BJ (cell line): Measurements from ENCODE around the gene KLHL6. TPM values are rescaled to one million over a fixed set of nuclear protein-coding genes. Genes with fewer than 3 reads are reported as not detected.

Source experiments
- CTCF ChIA-PET: fragments of 350-600 bp; formaldehyde crosslinking; extraction: SDS; loops from one replicate; lab custom pipeline; 2021; ENCODE audit warnings: antibody characterized with exemption, inconsistent platforms; lab: Yijun Ruan, JAX
- POLR2A ChIA-PET: fragments of 300-600 bp; sonication (Branson Sonifier 250); formaldehyde crosslinking; extraction: SDS; loops from one replicate; lab custom pipeline; 2021; ENCODE audit warnings: antibody characterized with exemption; lab: Charles Lee
- DNase-seq: peaks from one replicate; pipeline ENCODE4 v3.0.0-alpha.2; 2011; ENCODE audit warnings: low read depth
- H3K27me3 ChIP-seq: 2 replicates; pipeline ENCODE4 v1.6.0; 2011; ENCODE audit warnings: low read length; ENCODE audit not compliant: control insufficient read depth, insufficient read depth
- H3K36me3 ChIP-seq: 2 replicates; pipeline ENCODE4 v1.5.1; 2011; ENCODE audit warnings: low read length; ENCODE audit not compliant: control insufficient read depth, insufficient read depth
- H3K4me3 ChIP-seq: 2 replicates; pipeline ENCODE4 v1.5.1; 2011; ENCODE audit warnings: low read depth, mild to moderate bottlenecking, control low read depth, low read length
- CTCF ChIP-seq: IDR thresholded peaks from 2 replicates; pipeline ENCODE4 v1.5.1; 2011; ENCODE audit warnings: low read depth, mild to moderate bottlenecking, control low read depth, inconsistent platforms, low read length, moderate library complexity; ENCODE audit not compliant: insufficient read depth
- polyA plus RNA-seq: library from polyadenylated mRNA; depleted of rRNA; stranded (reverse); fragments of >200 nt; gene quantifications from 2 replicates; pipeline ENCODE4 v1.2.3, GENCODE V29; 2011

Gene KLHL6
- polyA plus RNA-seq, 1 experiment: not detected

GRCh38 chr3:183498634-183499033 lies 56.9 kb downstream of the KLHL6 start:
- Histone ChIP-seq H3K27me3 (peaks cover 3% of the 10 kb centered on the region), H3K4me3 (no peak overlapping the region), H3K36me3 (no peaks in the 10 kb centered on the region)
- no peak for DNase-seq
- CTCF ChIA-PET: interaction anchor here (0.9 to 1.2 kb wide), 2 partner anchors 19 to 268 kb away, joined by 3 read pairs; no protein-coding TSS in a partner anchor
- POLR2A ChIA-PET: no interaction called here
- no peak for TF ChIP-seq CTCF

GRCh38 chr3:183497313-183497712 lies 58.2 kb downstream of the KLHL6 start:
- no peaks in the 10 kb centered on the region for H3K36me3 ChIP-seq
- no peak overlapping the region for H3K4me3 ChIP-seq
- no peak for DNase-seq
- POLR2A ChIA-PET: no interaction called here
- CTCF ChIA-PET: interaction anchor here (1.2 kb wide), 1 partner anchor 270 kb away, joined by 3 read pairs; no protein-coding TSS in a partner anchor
- TF ChIP-seq CTCF: no peak
- peaks cover 3% of the 10 kb centered on the region for H3K27me3 ChIP-seq

- Histone ChIP-seq H3K4me3 (no peak overlapping the region), H3K36me3 (no peaks in the 10 kb centered on the region), H3K27me3 (peaks cover 3% of the 10 kb centered on the region)
- POLR2A ChIA-PET: no interaction called here
- no peak for TF ChIP-seq CTCF
- no peak for DNase-seq
- CTCF ChIA-PET: no interaction called here
These were observed 59.2 kb downstream of the KLHL6 start for GRCh38 chr3:183496311-183496710.

- no peak for DNase-seq
- ChIA-PET POLR2A (no interaction called here), CTCF (interaction anchor here (2.5 kb wide), 1 partner anchor 8 kb away, joined by 9 read pairs; no protein-coding TSS in a partner anchor)
- H3K4me3 ChIP-seq: no peak overlapping the region
- TF ChIP-seq CTCF: no peak
- H3K36me3 ChIP-seq: no peaks in the 10 kb centered on the region
- H3K27me3 ChIP-seq: peaks cover 2% of the 10 kb centered on the region; the same call in 1 of the 2 replicates
These were observed 61.2 kb downstream of the KLHL6 start for GRCh38 chr3:183494341-183494740.

- ChIA-PET POLR2A (interaction anchor here (0.6 kb wide), 1 partner anchor 204 kb away, joined by 3 read pairs; the partner anchor contains the start of gene YEATS2), CTCF (interaction anchor here (2.5 kb wide), 1 partner anchor 9 kb away, joined by 9 read pairs; no protein-coding TSS in a partner anchor)
- Histone ChIP-seq H3K4me3 (no peak overlapping the region), H3K27me3 (peaks cover 2% of the 10 kb centered on the region; the same call in 1 of the 2 replicates), H3K36me3 (no peaks in the 10 kb centered on the region)
- DNase-seq: no peak
- TF ChIP-seq CTCF: no peak
These were observed 62.0 kb downstream of the KLHL6 start for GRCh38 chr3:183493296-183494045.
